Natural killer cell (primary cell): Measurements from ENCODE around the gene LRRC26. TPM values are rescaled to one million over a fixed set of nuclear protein-coding genes. Genes with fewer than 3 reads are reported as not detected.
A peak's percentile ranks its signal among the peaks of the same experiment; 100 is the strongest.

ENCODE experiments used
- ATAC-seq, 3 donors: fragments of 150-1000 bp in 2 of 3; fragments of 200-7000 bp in 1 of 3; cut with Tn5 transposase; 1 replicate in 1 of 3; 2 replicates in 2 of 3; pipeline ENCODE4 v1.10.0; 2021; ENCODE audit warnings: mild to moderate bottlenecking in 2 of 3, moderate library complexity in 2 of 3
- DNase-seq, 2 donors: peaks; one replicate each; pipeline versions ENCODE4 v3.0.0 to v3.0.0-alpha.2; 2013 to 2021; ENCODE audit warnings: mixed read lengths in 1 of 2
- H3K27ac ChIP-seq: one replicate; pipeline ENCODE4 v1.5.1; 2013; ENCODE audit warnings: mild to moderate bottlenecking, low read length
- H3K27me3 ChIP-seq: one replicate; pipeline ENCODE4 v1.6.1; 2013; ENCODE audit warnings: low read length; ENCODE audit not compliant: control insufficient read depth, insufficient read depth
- H3K36me3 ChIP-seq: one replicate; pipeline ENCODE4 v1.6.1; 2013; ENCODE audit warnings: low read length; ENCODE audit not compliant: control insufficient read depth, insufficient read depth
- H3K4me1 ChIP-seq: one replicate; pipeline ENCODE4 v1.6.1; 2013; ENCODE audit warnings: low read length; ENCODE audit not compliant: control insufficient read depth, insufficient read depth
- H3K4me3 ChIP-seq: one replicate; pipeline ENCODE4 v1.5.1; 2013; ENCODE audit warnings: low read length
- H3K9me3 ChIP-seq: one replicate; pipeline ENCODE4 v1.6.1; 2013; ENCODE audit warnings: low read length; ENCODE audit not compliant: control insufficient read depth, insufficient read depth
- H3K27ac Mint-ChIP-seq, 2 donors: one replicate each; pipeline ENCODE4 v1.8.0; 2022; ENCODE audit warnings: mild to moderate bottlenecking in 2 of 2, mixed read lengths in 2 of 2, moderate library complexity in 1 of 2
- H3K27me3 Mint-ChIP-seq, 2 donors: one replicate each; pipeline ENCODE4 v1.8.0; 2022; ENCODE audit warnings: low read depth in 2 of 2, mixed read lengths in 2 of 2
- H3K36me3 Mint-ChIP-seq: one replicate; pipeline ENCODE4 v1.8.0; 2022; ENCODE audit warnings: mixed read lengths
- H3K4me1 Mint-ChIP-seq, 2 donors: one replicate each; pipeline ENCODE4 v1.8.0; 2022; ENCODE audit warnings: mixed read lengths in 2 of 2
- H3K4me3 Mint-ChIP-seq: one replicate; pipeline ENCODE4 v1.8.0; 2022; ENCODE audit warnings: mild to moderate bottlenecking, moderate library complexity, mixed read lengths
- H3K9me3 Mint-ChIP-seq, 2 donors: one replicate each; pipeline ENCODE4 v1.8.0; 2022; ENCODE audit warnings: mixed read lengths in 2 of 2
- CTCF ChIP-seq: fragments of 200-600 bp; IDR thresholded peaks from one replicate; pipeline ENCODE4 v1.8.0; 2022; ENCODE audit warnings: antibody characterized with exemption
- WGBS: methylation state at CpG from one replicate; pipeline ENCODE4 v1.1.7; 2013; ENCODE audit warnings: missing lambda C conversion rate; ENCODE audit not compliant: insufficient coverage; 5-methylcytosine and 5-hydroxymethylcytosine counted together
- intact Hi-C: fragments of 100-400 bp; cut with micrococcal nuclease; formaldehyde crosslinking; loops from one replicate; pipeline ENCODE4 v1.14.2; 2022
- total RNA-seq, 4 donors: library from RNA; stranded (reverse); fragments of 120-200 nt in 1 of 4; gene quantifications; one replicate each; pipeline versions ENCODE4 v1.2.3 to v1.2.4, GENCODE V29; 2013 to 2022

LRRC26 gene
- total RNA-seq, 3 donors from 2014 or later (not counting 1 experiment from before 2014, with no cell fraction given): not detected

- TF ChIP-seq CTCF: no peak
- H3K9me3 ChIP-seq: peaks cover 3% of the 10 kb centered on the region
- Mint-ChIP-seq H3K9me3 (no peaks in the 10 kb centered on the region), H3K4me3 (peak overlapping the region; percentile 79), H3K36me3 (no peaks in the 10 kb centered on the region), H3K27me3 (peaks cover 6 to 7% of the 10 kb centered on the region in 2 donors), H3K27ac (peak overlapping the region in 1 of 2 donors; percentile 96), H3K4me1 (peaks cover 22 to 24% of the 10 kb centered on the region in 2 donors)
- H3K4me1 ChIP-seq: peaks cover 35% of the 10 kb centered on the region
- peak overlapping the region; percentile 63 for H3K27ac ChIP-seq
- no peaks in the 10 kb centered on the region for H3K27me3 ChIP-seq
- H3K36me3 ChIP-seq: no peaks in the 10 kb centered on the region
- ATAC-seq: peak; percentile 96 to 99 (median 97)
- peak; percentile 80 to 96 for DNase-seq
- WGBS: under 1% methylated on average over 86 of the region's 86 CpGs
- intact Hi-C loops: loop anchor here (5.0 kb wide), 1 partner anchor 93 kb away; the partner anchor contains the start of gene RNF208
- peak overlapping the region; percentile 62 for H3K4me3 ChIP-seq
Observed at GRCh38 chr9:137129456-137130175, 40.2 kb downstream of the LRRC26 start.

- Mint-ChIP-seq H3K27me3 (peaks cover 6 to 7% of the 10 kb centered on the region in 2 donors), H3K4me3 (peak overlapping the region; percentile 88), H3K9me3 (no peaks in the 10 kb centered on the region), H3K36me3 (no peaks in the 10 kb centered on the region), H3K27ac (peak overlapping the region; percentile 79 to 96), H3K4me1 (peaks cover 22 to 24% of the 10 kb centered on the region in 2 donors)
- WGBS: 14% methylated on average over 37 of the region's 37 CpGs
- intact Hi-C loops: loop anchor here (5.0 kb wide), 1 partner anchor 93 kb away; the partner anchor contains the start of gene RNF208
- DNase-seq: peak in 1 of 2 donors; percentile 65
- H3K9me3 ChIP-seq: peaks cover 3% of the 10 kb centered on the region
- no peak for TF ChIP-seq CTCF
- H3K4me1 ChIP-seq: peaks cover 35% of the 10 kb centered on the region
- peak overlapping the region; percentile 53 for H3K27ac ChIP-seq
- H3K27me3 ChIP-seq: no peaks in the 10 kb centered on the region
- no peaks in the 10 kb centered on the region for H3K36me3 ChIP-seq
- ATAC-seq: no peak
- peak overlapping the region; percentile 62 for H3K4me3 ChIP-seq
Observed at GRCh38 chr9:137128862-137129455, 40.9 kb downstream of the LRRC26 start.

- Mint-ChIP-seq H3K27ac (peak overlapping the region; percentile 79 to 96), H3K27me3 (peaks cover 6% of the 10 kb centered on the region in 2 donors), H3K4me3 (peak overlapping the region; percentile 88), H3K36me3 (no peaks in the 10 kb centered on the region), H3K9me3 (no peaks in the 10 kb centered on the region), H3K4me1 (peaks cover 22 to 24% of the 10 kb centered on the region in 2 donors)
- peak in 1 of 2 donors; percentile 55 for DNase-seq
- Histone ChIP-seq H3K4me3 (no peak overlapping the region), H3K4me1 (peaks cover 35% of the 10 kb centered on the region), H3K36me3 (no peaks in the 10 kb centered on the region), H3K9me3 (peaks cover 3% of the 10 kb centered on the region), H3K27ac (peak overlapping the region; percentile 3), H3K27me3 (no peaks in the 10 kb centered on the region)
- no peak for ATAC-seq
- intact Hi-C loops: loop anchor here (5.0 kb wide), 1 partner anchor 94 kb away; the partner anchor contains the start of gene RNF208
- 62% methylated on average over 19 of the region's 19 CpGs for WGBS
- TF ChIP-seq CTCF: no peak
Observed at GRCh38 chr9:137128158-137128861, 41.5 kb downstream of the LRRC26 start.
